ENCODE results near the gene IGDCC3.
A peak's percentile ranks its signal among the peaks of the same experiment; 100 is the strongest.

Gene IGDCC3

GRCh38 chr15:65318870-65319356, 58.9 kb downstream of the IGDCC3 start:
- DNase-seq: no peak

DNA sequence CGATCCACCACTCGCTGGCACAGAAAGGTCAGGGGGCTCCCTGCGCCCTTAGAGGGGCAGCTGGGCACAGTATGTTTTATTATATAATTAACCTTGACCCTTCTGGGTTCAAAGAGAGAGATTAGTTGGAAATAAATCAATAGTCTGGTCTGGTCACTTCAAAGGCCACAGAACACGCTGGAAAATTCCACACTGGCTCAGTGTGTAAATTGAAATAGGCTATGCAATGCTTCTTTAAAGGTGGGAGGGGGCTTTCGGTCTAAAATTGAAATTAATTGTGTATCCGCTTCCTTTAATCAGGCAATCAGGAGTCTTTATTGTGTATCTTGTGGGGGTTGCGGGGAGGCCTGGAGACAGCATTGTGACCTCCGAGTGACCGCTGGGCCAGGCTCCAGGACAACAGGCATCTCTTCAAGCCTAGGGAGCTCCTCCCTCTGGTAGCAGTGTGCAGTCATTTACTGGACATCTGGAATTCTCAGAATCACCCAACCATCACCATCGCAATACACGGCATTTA, 65.3 kb downstream of the IGDCC3 start:
- no peak for DNase-seq

- no peak for DNase-seq
Measured at GRCh38 chr15:65311760-65312159, 66.0 kb downstream of the IGDCC3 start.

DNA sequence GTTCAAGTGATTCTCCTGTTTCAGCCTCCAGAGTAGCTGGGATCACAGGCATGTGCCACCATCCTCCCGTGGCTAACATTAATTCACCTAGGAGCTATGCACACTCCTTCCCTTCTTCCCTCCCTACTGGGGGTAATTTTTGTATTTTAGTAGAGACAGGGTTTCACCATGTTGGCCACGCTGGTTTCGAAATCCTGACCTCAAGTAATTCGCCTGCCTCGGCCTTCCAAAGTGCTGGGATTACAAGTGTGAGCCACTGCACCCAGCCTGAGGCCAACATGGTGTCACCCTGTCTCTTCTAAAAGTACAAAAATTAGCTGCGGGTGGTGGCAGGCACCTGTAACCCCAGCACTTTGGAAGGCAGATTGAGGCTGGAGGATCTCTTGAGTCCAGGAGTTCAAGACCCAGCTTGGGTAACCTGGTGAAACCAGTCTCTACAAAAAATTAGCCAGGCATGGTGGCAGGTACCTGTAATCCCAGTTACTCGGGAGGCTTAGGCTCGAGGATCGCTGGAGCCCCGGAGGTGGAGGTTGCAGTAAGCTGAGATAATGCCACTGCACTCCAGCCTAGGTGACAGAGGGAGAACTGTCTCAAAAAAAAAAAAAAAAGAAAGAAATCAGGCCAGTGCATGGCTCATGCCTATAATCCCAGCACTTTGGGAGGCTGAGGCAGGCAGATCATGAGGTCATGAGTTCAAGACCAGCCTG, 67.2 kb downstream of the IGDCC3 start:
- DNase-seq: no peak

GRCh38 chr15:65309882-65310418, 67.9 kb downstream of the IGDCC3 start:
- no peak for DNase-seq

DNA sequence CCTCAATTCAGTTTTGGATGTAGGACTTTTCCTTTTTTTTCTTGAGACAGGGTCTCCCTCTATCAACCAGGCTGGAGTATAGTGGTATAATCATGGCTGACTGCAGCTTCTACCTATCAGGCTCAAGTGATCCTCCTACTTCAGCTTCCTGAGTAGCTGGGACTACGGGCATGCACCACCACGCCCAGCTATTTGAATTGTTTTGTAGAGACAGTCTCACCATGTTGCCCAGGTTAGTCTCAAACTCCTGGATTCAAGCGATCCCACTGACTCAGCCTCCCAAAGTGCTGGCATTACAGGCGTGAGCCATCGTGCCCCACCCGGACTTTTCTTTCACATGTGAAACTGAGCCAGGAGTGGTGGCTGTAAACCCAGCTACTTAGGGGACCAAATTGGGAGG, 69.8 kb downstream of the IGDCC3 start:
- DNase-seq: no peak

DNA sequence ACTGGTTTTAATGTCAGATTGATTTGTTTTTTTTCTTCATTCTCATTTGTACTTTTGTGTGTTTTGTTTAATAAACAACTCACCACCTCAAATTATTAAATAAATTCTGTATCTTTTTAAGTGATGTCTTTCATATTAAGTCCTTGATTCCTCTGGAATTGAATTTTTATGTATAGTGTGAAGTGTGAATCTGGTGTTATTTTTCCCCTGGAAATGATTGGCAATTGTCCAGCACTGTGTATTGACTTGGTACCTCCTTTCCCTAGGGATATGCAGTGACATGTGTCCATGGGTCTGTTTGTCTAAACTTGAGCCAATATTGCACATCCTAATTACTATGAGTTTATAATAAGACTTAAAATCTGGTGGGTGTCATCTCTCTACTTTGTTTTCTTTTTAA, 71.3 kb downstream of the IGDCC3 start:
- no peak for DNase-seq

DNA sequence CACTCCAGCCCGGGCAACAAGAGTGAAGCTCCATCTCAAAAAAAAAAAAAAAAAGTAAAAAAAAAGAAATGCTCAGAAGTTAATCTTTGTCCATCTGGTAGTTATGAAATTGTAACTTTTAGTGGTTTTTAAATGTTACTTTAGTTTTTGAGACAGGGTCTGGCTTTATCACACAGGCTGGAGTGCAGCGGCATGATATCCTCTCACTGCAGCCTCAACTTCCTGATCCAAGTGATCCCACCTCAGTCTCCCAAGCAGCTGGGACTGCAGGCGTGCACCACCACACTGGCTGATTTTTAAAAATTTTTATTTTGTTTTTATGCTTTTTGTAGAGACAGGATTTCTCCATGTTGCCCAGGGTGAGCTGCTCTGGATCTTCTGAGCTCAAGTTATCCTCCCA, 72.0 kb downstream of the IGDCC3 start:
- no peak for DNase-seq

DNA sequence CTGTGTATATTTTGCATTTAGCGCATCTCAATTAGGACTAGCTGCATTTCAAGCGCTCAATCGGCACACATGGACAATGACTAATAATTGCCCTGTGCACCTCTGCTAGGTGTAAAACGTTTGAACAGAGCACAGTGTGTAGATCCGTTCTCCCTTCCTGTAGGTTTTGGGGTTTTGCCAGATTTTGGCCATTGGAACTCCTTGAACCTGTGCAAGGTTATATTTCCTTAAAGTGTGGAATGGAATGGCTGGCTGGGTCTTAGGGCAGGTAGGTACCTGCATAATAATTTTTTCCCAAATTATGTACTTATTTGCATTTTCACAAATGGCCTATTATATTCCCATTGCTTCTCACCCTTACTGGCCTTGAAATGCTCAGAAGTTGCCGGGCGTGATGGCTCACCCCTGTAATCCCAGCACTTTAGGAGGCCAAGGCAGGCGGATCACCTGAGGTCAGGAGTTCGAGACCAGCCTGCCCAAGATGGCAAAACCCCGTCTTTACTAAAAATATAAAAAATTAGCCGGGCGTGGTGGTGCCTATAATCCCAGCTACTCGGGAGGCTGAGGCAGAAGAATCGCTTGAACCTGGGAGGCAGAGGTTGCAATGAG, 72.5 kb downstream of the IGDCC3 start:
- no peak for DNase-seq

DNA sequence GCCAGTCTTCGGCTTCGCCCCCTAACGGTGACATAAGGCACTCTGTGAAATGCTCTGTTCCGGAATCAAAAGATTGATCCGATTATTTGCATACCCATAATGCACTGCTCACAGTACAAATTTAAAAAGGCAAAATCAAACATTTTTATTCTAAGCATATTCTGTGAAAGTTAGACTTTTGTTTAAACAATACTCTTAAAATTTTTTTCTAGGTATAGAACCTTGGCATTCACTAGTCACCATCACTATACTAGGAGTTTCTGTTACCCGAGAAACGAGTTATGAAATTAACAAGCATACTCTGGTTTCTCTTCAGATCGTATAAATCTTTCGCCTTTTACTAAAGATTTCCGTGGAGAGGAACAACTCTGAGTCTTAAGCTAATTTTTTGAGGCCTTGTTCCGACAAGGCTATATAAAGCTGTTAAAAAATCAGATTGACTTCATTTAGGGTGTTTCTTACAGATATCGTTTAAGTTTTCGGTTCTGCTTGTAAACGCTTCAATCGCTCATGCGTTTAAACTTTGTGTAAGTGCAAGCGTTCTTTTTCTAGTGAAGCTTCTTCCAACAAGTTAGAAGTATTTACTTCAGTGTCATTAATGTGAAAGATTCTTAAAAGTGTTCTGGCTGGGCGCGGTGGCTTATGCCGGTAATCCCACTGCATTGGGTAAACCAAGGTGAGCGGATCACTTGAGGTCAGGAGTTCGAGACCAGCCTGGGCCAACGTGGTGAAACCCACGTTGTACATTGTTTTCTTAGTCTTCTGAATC, 73.2 kb downstream of the IGDCC3 start, which contains the start of gene RNU5B-1:
Gene RNU5B-1 (plus strand): TSS at position 297 of the 769 bp plus-strand sequence.
- no peak for DNase-seq

- DNase-seq: no peak
Measured at GRCh38 chr15:65303687-65304380, 74.0 kb downstream of the IGDCC3 start.

GRCh38 chr15:65302061-65302460, 75.7 kb downstream of the IGDCC3 start:
- DNase-seq: no peak

- no peak for DNase-seq
Measured at GRCh38 chr15:65300924-65301441, 76.8 kb downstream of the IGDCC3 start.

- no peak for DNase-seq
Measured at GRCh38 chr15:65298731-65299130, 79.1 kb downstream of the IGDCC3 start.

GRCh38 chr15:65292938-65293518, 84.8 kb downstream of the IGDCC3 start:
- no peak for DNase-seq

DNA sequence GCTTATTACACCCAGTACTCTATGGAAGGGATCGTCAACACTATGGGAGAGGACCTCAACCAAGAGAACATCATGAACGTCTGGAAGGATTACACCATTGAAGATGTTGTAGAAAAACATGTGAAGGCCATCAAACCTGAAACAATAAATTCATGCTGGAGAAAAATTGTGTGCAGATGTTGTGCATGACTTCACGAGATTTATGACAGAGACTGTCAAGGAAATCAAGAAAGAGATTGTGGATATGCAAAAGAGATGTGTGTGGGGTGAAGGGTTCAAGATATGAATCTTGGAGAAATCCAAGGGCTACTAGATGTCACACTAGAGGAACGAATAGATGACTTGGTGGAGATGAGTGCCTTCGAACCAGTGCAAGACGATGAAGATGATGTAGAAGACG, 87.6 kb downstream of the IGDCC3 start:
- DNase-seq: no peak

DNA sequence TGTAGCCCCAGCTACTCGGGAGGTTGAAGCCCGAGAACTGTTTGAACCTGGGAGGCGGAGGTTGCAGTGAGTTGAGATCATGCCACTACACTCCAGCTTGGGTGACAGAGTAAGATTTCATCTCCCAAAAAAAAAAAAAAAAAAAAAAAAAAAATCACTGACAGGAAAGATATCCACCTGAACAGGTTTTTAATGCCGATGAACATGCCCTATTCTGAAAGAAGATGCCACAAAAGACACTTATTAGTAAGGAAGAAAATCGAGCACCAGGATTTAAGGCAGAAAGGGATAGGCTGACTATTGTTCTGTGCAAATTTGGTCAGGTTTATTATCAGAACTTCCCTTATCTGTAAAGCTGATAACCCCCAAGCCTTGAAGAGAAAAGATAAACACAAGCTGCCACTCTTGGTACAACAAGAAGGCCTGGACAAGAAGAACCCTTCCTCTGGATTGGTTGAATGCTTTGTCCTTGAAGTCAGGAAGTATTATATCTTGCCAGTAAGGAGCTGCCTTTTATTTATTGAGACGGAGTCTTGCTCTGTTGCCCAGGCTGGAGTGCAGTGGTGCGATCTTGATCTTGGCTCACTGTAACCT, 88.4 kb downstream of the IGDCC3 start:
- no peak for DNase-seq

DNA sequence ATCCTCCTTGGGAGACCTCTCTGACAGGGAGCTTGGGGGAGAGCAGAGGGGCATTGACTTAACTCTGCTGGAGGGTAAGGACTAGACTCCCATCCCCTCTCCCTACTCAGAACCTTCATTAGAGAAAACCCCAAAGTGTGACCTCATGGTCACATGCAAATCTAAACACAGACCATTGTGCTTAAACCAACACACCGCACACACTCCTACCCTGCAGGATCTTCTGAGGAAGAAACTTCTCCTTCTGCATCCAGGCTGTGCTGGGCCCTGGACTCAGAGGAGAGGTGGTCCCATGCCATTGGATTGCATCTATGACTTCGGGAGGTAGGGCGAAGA, 90.3 kb downstream of the IGDCC3 start:
- DNase-seq: no peak

GRCh38 chr15:65286704-65287519, 90.9 kb downstream of the IGDCC3 start, which contains the start of gene PARP16:
Gene PARP16, minus strand, starts transcription at chr15:65286883. Its CDS starts 457 bp downstream, at chr15:65286426.
- peak; percentile 93 for DNase-seq

DNA sequence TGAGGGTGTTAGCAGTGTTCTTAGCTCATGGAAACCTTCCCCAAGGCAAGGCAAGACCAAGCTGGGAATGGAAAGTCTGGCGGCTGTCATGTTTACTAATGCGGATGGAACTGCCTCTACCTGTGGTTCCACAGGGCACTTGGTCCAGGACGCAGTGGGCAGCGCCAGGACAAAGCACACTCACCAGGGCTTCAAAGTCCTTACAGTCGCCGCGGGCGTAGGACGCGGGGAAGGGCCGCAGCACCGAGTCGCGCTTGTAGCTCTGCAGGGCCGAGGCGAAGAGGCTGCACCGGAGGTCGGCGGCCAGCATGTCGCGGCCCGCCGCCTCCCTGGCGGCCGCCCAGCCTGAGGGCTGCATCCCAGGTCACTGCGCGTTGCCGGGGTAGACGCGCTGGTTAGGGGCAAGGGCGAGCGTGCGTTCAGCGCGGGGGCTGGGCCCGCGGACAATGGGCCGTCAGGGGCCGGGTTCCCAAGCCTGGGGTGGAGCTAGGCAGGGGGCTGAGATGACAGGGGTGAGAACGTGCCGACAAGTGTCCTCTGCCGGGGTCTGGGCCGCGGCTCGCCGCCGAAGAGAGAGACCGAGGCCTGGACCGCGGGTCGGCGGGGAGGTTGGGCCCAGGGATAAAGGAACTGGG, 91.6 kb downstream of the IGDCC3 start:
- peak; percentile 42 for DNase-seq

All from activated gamma-delta T cell (primary cell).